GM12872 (cell line): ENCODE data around the gene DNAH8.

Experiments used
- CTCF ChIP-seq: IDR thresholded peaks from 3 replicates; pipeline ENCODE4 v1.5.1; 2011; ENCODE audit warnings: low read depth, mild to moderate bottlenecking, low read length, moderate library complexity; ENCODE audit not compliant: insufficient read depth

Gene DNAH8

DNA sequence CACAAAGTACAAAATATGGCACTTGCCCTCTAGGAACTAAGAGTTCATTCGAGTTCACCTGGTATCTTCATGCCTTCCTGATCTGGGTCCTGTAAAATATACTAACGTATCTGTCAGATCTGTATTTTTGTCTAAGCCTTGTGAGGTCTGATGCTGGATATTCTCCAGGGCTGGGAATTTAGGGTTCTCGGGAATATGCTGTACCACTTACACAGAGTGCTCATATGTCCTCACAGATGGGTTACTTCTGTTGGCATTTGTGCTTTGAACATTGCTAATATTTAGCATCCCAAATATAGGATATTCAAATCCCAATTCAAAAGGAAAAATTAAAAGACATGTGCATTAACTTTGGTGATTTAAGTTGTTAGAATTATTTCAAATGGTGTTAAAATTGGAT, 122.0 kb downstream of the DNAH8 start:
- no peak for TF ChIP-seq CTCF

GRCh38 chr6:38843798-38844197, 128.7 kb downstream of the DNAH8 start:
- TF ChIP-seq CTCF = no peak

GRCh38 chr6:38845931-38846330, 130.8 kb downstream of the DNAH8 start:
- TF ChIP-seq CTCF = no peak

- no peak for TF ChIP-seq CTCF
These were observed 131.2 kb downstream of the DNAH8 start for GRCh38 chr6:38846361-38846760.

GRCh38 chr6:38846844-38847243, 131.7 kb downstream of the DNAH8 start:
- no peak for TF ChIP-seq CTCF

DNA sequence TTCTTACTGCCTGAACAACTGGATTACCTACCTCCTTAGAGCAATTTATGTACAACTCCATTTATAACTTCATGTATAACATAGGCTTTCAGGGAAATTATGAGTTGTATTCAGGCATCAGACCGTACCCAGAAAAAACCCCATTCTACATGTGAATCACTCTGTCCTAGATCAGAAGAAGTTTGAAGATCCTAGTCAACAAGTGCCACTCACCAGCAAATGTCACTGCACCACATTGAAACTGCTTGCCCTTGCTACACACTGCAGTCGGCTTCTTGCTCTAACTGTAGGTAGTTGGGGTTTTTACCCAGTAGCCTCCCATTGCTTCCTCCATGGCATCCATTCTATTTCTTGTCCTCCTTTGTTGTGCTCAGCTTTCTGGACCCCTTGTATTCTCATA, 132.4 kb downstream of the DNAH8 start:
- TF ChIP-seq CTCF = no peak

DNA sequence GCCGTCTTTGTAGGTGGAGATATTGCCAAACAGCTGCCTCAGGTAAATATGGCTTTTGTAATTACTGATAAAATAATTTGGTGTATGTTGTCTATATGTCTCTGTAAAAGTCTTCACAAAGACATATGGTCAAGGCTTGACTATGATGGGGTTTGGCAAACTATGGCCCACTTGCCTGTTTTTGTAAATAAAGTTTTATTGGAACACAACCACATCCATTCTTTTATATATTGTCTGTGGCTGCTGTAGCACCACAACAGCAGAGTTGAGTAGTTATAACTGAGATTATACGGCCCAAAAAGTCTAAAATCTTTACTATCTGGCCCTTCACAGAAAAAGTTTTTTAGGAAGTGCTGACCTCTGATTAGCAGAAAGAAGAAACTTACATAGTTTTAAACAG, 133.6 kb downstream of the DNAH8 start:
- no peak for TF ChIP-seq CTCF

- TF ChIP-seq CTCF = no peak
These were observed 137.1 kb downstream of the DNAH8 start for GRCh38 chr6:38852215-38852614.
